ENCODE results near the gene NKX1-1.

DNA sequence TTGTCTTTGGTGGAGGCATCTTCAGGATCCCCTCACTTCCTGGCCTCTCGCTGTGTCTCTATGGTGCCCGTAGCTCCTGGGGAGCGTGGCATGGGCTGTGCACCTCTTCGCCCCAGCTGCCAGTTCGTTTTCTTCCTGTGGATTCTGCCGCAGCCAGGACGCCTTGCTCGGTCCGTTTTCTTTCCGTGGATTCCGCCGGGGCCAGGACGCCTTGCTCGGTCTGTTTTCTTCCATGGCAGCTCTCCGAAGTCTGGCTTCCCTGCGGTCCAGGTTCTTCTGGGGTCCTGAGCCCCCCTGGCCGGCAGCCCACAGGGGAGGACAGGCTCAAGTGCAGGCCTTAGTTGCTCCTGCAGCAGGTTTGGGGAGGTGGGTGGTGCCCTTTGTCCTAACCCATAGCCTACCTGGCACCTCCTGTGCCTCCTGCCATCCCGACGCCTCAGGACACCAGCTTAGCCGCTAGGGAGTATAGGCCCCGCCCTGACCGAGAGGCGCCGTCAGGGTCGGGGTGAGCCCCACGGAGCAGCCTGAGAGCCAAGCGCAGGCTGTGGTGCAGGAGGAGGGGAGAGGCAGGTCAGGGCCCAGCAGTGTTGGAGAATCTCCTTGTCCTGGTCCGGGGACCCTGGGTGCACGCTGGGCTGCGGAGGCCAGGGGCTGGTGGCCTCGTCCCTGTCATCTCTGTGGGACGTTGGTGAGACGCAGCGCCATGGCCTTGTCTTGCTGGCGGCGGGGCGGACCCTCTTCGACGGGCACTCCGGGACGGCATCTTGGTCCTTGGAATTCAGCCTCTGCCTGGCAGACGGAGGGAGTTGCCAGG, 32.1 kb downstream of the NKX1-1 start:
- TF ChIP-seq, protein P1, sequence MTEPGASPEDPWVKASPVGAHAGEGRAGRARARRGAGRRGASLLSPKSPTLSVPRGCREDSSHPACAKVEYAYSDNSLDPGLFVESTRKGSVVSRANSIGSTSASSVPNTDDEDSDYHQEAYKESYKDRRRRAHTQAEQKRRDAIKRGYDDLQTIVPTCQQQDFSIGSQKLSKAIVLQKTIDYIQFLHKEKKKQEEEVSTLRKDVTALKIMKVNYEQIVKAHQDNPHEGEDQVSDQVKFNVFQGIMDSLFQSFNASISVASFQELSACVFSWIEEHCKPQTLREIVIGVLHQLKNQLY (CRISPR knock-in tag; IDR thresholded peaks at IDR 0.05) = no peak
- TF ChIP-seq, protein P2, sequence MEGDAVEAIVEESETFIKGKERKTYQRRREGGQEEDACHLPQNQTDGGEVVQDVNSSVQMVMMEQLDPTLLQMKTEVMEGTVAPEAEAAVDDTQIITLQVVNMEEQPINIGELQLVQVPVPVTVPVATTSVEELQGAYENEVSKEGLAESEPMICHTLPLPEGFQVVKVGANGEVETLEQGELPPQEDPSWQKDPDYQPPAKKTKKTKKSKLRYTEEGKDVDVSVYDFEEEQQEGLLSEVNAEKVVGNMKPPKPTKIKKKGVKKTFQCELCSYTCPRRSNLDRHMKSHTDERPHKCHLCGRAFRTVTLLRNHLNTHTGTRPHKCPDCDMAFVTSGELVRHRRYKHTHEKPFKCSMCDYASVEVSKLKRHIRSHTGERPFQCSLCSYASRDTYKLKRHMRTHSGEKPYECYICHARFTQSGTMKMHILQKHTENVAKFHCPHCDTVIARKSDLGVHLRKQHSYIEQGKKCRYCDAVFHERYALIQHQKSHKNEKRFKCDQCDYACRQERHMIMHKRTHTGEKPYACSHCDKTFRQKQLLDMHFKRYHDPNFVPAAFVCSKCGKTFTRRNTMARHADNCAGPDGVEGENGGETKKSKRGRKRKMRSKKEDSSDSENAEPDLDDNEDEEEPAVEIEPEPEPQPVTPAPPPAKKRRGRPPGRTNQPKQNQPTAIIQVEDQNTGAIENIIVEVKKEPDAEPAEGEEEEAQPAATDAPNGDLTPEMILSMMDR (IDR thresholded peaks at IDR 0.05) = no peak
- TF ChIP-seq ZNF232 (CRISPR knock-in tag; IDR thresholded peaks at IDR 0.05) = no peak
- TF ChIP-seq, protein P3, sequence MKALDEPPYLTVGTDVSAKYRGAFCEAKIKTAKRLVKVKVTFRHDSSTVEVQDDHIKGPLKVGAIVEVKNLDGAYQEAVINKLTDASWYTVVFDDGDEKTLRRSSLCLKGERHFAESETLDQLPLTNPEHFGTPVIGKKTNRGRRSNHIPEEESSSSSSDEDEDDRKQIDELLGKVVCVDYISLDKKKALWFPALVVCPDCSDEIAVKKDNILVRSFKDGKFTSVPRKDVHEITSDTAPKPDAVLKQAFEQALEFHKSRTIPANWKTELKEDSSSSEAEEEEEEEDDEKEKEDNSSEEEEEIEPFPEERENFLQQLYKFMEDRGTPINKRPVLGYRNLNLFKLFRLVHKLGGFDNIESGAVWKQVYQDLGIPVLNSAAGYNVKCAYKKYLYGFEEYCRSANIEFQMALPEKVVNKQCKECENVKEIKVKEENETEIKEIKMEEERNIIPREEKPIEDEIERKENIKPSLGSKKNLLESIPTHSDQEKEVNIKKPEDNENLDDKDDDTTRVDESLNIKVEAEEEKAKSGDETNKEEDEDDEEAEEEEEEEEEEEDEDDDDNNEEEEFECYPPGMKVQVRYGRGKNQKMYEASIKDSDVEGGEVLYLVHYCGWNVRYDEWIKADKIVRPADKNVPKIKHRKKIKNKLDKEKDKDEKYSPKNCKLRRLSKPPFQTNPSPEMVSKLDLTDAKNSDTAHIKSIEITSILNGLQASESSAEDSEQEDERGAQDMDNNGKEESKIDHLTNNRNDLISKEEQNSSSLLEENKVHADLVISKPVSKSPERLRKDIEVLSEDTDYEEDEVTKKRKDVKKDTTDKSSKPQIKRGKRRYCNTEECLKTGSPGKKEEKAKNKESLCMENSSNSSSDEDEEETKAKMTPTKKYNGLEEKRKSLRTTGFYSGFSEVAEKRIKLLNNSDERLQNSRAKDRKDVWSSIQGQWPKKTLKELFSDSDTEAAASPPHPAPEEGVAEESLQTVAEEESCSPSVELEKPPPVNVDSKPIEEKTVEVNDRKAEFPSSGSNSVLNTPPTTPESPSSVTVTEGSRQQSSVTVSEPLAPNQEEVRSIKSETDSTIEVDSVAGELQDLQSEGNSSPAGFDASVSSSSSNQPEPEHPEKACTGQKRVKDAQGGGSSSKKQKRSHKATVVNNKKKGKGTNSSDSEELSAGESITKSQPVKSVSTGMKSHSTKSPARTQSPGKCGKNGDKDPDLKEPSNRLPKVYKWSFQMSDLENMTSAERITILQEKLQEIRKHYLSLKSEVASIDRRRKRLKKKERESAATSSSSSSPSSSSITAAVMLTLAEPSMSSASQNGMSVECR (CRISPR knock-in tag; IDR thresholded peaks at IDR 0.05; ENCODE audit: borderline replicate concordance) = no peak
- TF ChIP-seq, protein P4, sequence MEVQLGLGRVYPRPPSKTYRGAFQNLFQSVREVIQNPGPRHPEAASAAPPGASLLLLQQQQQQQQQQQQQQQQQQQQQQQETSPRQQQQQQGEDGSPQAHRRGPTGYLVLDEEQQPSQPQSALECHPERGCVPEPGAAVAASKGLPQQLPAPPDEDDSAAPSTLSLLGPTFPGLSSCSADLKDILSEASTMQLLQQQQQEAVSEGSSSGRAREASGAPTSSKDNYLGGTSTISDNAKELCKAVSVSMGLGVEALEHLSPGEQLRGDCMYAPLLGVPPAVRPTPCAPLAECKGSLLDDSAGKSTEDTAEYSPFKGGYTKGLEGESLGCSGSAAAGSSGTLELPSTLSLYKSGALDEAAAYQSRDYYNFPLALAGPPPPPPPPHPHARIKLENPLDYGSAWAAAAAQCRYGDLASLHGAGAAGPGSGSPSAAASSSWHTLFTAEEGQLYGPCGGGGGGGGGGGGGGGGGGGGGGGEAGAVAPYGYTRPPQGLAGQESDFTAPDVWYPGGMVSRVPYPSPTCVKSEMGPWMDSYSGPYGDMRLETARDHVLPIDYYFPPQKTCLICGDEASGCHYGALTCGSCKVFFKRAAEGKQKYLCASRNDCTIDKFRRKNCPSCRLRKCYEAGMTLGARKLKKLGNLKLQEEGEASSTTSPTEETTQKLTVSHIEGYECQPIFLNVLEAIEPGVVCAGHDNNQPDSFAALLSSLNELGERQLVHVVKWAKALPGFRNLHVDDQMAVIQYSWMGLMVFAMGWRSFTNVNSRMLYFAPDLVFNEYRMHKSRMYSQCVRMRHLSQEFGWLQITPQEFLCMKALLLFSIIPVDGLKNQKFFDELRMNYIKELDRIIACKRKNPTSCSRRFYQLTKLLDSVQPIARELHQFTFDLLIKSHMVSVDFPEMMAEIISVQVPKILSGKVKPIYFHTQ (CRISPR knock-in tag; IDR thresholded peaks at IDR 0.05) = no peak
- TF ChIP-seq NFYB (CRISPR knock-in tag; conservative IDR thresholded peaks at IDR 0.05; ENCODE audit: low read depth) = no peak
- TF ChIP-seq ESRRA (CRISPR knock-in tag; IDR thresholded peaks at IDR 0.05; ENCODE audit: borderline replicate concordance) = no peak
- no peak for TF ChIP-seq FOXK1 (CRISPR knock-in tag; IDR thresholded peaks at IDR 0.05)
- TF ChIP-seq SP1 (CRISPR knock-in tag; conservative IDR thresholded peaks at IDR 0.05) = no peak
- TF ChIP-seq ELF4 (CRISPR knock-in tag; IDR thresholded peaks at IDR 0.05; ENCODE audit: low read depth) = no peak
- no peak for TF ChIP-seq ZNF138 (CRISPR knock-in tag; conservative IDR thresholded peaks at IDR 0.05)
